Liver (tissue), 9 donors: ENCODE measurements around the gene KRT84. TPM values are rescaled to one million over a fixed set of nuclear protein-coding genes. Genes with fewer than 3 reads are reported as not detected.

Experiments used
- DNase-seq: peaks from one replicate; pipeline ENCODE4 v3.0.0-alpha.2; 2017; ENCODE audit warnings: low spot score
- H3K27ac ChIP-seq, 2 donors: one replicate each; pipeline ENCODE4 v1.7.0; 2013; ENCODE audit warnings: inconsistent platforms in 2 of 2, low read length in 2 of 2, control low read depth in 1 of 2, low read depth in 1 of 2, mild to moderate bottlenecking in 1 of 2
- H3K27me3 ChIP-seq, 4 donors: one replicate each; pipeline versions ENCODE4 v1.6.1 to v1.7.0; 2013; ENCODE audit warnings: low read length in 3 of 4, inconsistent platforms in 1 of 4, mild to moderate bottlenecking in 1 of 4, moderate library complexity in 1 of 4; ENCODE audit not compliant: control insufficient read depth in 4 of 4, insufficient read depth in 4 of 4
- H3K36me3 ChIP-seq, 4 donors: one replicate each; pipeline versions ENCODE4 v1.6.1 to v1.7.0; 2013; ENCODE audit warnings: low read length in 3 of 4, mild to moderate bottlenecking in 3 of 4, low read depth in 1 of 4, moderate library complexity in 1 of 4; ENCODE audit not compliant: control insufficient read depth in 4 of 4, insufficient read depth in 3 of 4
- H3K4me1 ChIP-seq, 4 donors: one replicate each; pipeline versions ENCODE4 v1.6.1 to v1.7.0; 2013; ENCODE audit warnings: low read length in 3 of 4, mild to moderate bottlenecking in 3 of 4, moderate library complexity in 1 of 4; ENCODE audit not compliant: control insufficient read depth in 4 of 4, insufficient read depth in 4 of 4
- H3K4me3 ChIP-seq, 3 donors: one replicate each; pipeline versions ENCODE4 v1.6.1 to v1.7.0; 2013; ENCODE audit warnings: low read length in 3 of 3, control low read depth in 1 of 3, low read depth in 1 of 3, mild to moderate bottlenecking in 1 of 3
- H3K9ac ChIP-seq, 2 donors: one replicate each; pipeline ENCODE4 v1.7.0; 2013; ENCODE audit warnings: low read length in 2 of 2, mild to moderate bottlenecking in 2 of 2, moderate library complexity in 2 of 2, control low read depth in 1 of 2, low read depth in 1 of 2
- H3K9me3 ChIP-seq, 4 donors: one replicate each; pipeline versions ENCODE4 v1.6.1 to v1.7.0; 2013; ENCODE audit warnings: low read length in 3 of 4; ENCODE audit not compliant: control insufficient read depth in 4 of 4
- EGR1 ChIP-seq, 2 donors: IDR thresholded peaks; 2 replicates each; pipeline ENCODE4 v1.6.1; 2016 to 2018; ENCODE audit warnings: antibody characterized with exemption in 2 of 2, low read depth in 2 of 2
- FOXA1 ChIP-seq: IDR thresholded peaks from 2 replicates; pipeline ENCODE4 v1.6.1; 2016; ENCODE audit warnings: antibody characterized with exemption
- FOXA2 ChIP-seq: IDR thresholded peaks from 2 replicates; pipeline ENCODE4 v1.6.1; 2016; ENCODE audit warnings: antibody characterized with exemption
- GABPA ChIP-seq, 2 donors: IDR thresholded peaks in 1 of 2; conservative IDR thresholded peaks in 1 of 2; 2 replicates each; pipeline ENCODE4 v1.6.1; 2016; ENCODE audit warnings: antibody characterized with exemption in 2 of 2, mild to moderate bottlenecking in 1 of 2, moderate library complexity in 1 of 2
- HNF4A ChIP-seq, 2 donors: conservative IDR thresholded peaks; 2 replicates each; pipeline ENCODE4 v1.6.1; 2016; ENCODE audit warnings: antibody characterized with exemption in 2 of 2, mild to moderate bottlenecking in 2 of 2
- HNF4G ChIP-seq: IDR thresholded peaks from 2 replicates; pipeline ENCODE4 v1.6.1; 2016; ENCODE audit warnings: antibody characterized with exemption
- JUND ChIP-seq, 2 donors: IDR thresholded peaks; 2 replicates each; pipeline ENCODE4 v1.6.1; 2016; ENCODE audit warnings: antibody characterized with exemption in 2 of 2
- NR2F2 ChIP-seq: IDR thresholded peaks from 2 replicates; pipeline ENCODE4 v1.6.1; 2016; ENCODE audit warnings: antibody characterized with exemption
- RAD21 ChIP-seq, 2 donors: IDR thresholded peaks; 2 replicates each; pipeline ENCODE4 v1.6.1; 2016; ENCODE audit warnings: antibody characterized with exemption in 2 of 2, mild to moderate bottlenecking in 2 of 2
- RXRA ChIP-seq, 2 donors: IDR thresholded peaks; 2 replicates each; pipeline ENCODE4 v1.6.1; 2017 to 2018; ENCODE audit warnings: antibody characterized with exemption in 2 of 2, mild to moderate bottlenecking in 1 of 2
- SP1 ChIP-seq: IDR thresholded peaks from 2 replicates; pipeline ENCODE4 v1.6.1; 2018; ENCODE audit warnings: antibody characterized with exemption, mild to moderate bottlenecking
- TAF1 ChIP-seq: conservative IDR thresholded peaks from 2 replicates; pipeline ENCODE4 v1.6.1; 2016; ENCODE audit warnings: antibody characterized with exemption, mild to moderate bottlenecking
- YY1 ChIP-seq: IDR thresholded peaks from 2 replicates; pipeline ENCODE4 v1.6.1; 2016; ENCODE audit warnings: antibody characterized with exemption, mild to moderate bottlenecking
- WGBS: extraction: QIAGEN DNeasy Blood & Tissue Kit; methylation state at CpG from one replicate; pipeline ENCODE4 v1.1.7; 2013; 5-methylcytosine and 5-hydroxymethylcytosine counted together
- polyA plus RNA-seq, 2 donors: library from polyadenylated mRNA; stranded (reverse) in 1 of 2; unstranded in 1 of 2; fragments of 200-250 nt in 1 of 2; fragments of >200 nt in 1 of 2; fragmentation: Nextera tagmentation in 1 of 2; extraction: Ambion mirVana in 1 of 2; gene quantifications; one replicate each; pipeline versions ENCODE4 v1.2.1 to v1.2.3, GENCODE V29; 2013 to 2015
- total RNA-seq, 2 donors: library from RNA; depleted of rRNA; stranded (reverse); fragments of >200 nt; gene quantifications; one replicate each; pipeline ENCODE4 v1.2.3, GENCODE V29; 2014
- TF ChIP-seq, protein P1 (sequence below): IDR thresholded peaks from 2 replicates; pipeline ENCODE4 v1.6.1; 2016; ENCODE audit warnings: antibody characterized with exemption
- TF ChIP-seq, protein P2 (sequence below): fragments of 150-350 bp; IDR thresholded peaks from 2 replicates; pipeline ENCODE4 v1.5.1; 2017; ENCODE audit warnings: improper control_type of control experiment, low read depth, low read length; ENCODE audit not compliant: missing input control
- TF ChIP-seq, protein P3 (sequence below): IDR thresholded peaks from 2 replicates; pipeline ENCODE4 v1.6.1; 2016; ENCODE audit warnings: antibody characterized with exemption, mild to moderate bottlenecking
- TF ChIP-seq, protein P4 (sequence below): IDR thresholded peaks from 2 replicates; pipeline ENCODE4 v1.6.1; 2016; ENCODE audit warnings: antibody characterized with exemption
- TF ChIP-seq, protein P5 (sequence below): IDR thresholded peaks from 2 replicates; pipeline ENCODE4 v1.6.1; 2016; ENCODE audit warnings: antibody characterized with exemption
- donor health status: healthy.
- donor health status: healthy.
- donor health status: healthy.
- donor health status: healthy.
- donor health status: healthy.

The KRT84 gene
- total and polyA plus RNA-seq, 4 donors = not detected

DNA sequence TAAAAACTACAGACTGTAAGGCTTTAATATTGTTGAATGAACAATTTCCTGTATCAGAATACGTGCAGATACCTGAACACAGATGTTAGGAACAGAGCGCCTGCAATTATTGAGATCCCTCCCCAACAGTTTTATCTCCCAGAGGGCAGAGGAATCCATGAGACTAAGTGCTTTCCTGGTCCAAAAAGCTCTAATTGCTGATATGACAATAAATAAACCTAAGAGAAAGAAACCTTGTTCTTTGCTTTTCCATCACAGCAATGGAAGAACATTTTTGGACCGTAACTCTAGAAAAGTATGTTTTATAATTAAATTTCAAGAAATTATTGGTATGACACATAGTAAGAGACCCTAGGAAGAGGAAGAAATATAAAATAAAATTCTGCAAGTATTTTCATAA is 51.3 kb downstream of the KRT84 start:
- H3K36me3 ChIP-seq = no peaks in the 10 kb centered on the region
- DNase-seq = no peak
- H3K27me3 ChIP-seq = no peaks in the 10 kb centered on the region
- WGBS = 95% methylated on average over 3 of the region's 3 CpGs
- peaks cover 0 to 30% (median 23%) of the 10 kb centered on the region in 4 donors for H3K4me1 ChIP-seq
- TF ChIP-seq, protein P1, sequence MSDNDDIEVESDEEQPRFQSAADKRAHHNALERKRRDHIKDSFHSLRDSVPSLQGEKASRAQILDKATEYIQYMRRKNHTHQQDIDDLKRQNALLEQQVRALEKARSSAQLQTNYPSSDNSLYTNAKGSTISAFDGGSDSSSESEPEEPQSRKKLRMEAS = no peak
- TF ChIP-seq GABPA (IDR thresholded peaks at IDR 0.05 in 1 of 2, conservative IDR thresholded peaks at IDR 0.05 in 1 of 2) (no peak), FOXA1 (no peak), FOXA2 (no peak), HNF4A (conservative IDR thresholded peaks at IDR 0.05) (no peak), RXRA (IDR thresholded peaks at IDR 0.05) (no peak), SP1 (no peak), JUND (IDR thresholded peaks at IDR 0.05) (no peak), HNF4G (no peak), YY1 (no peak), TAF1 (no peak), NR2F2 (no peak), EGR1 (IDR thresholded peaks at IDR 0.05; ENCODE audit: low read depth in 2 of 2) (no peak), RAD21 (IDR thresholded peaks at IDR 0.05) (no peak)
- TF ChIP-seq, protein P2, sequence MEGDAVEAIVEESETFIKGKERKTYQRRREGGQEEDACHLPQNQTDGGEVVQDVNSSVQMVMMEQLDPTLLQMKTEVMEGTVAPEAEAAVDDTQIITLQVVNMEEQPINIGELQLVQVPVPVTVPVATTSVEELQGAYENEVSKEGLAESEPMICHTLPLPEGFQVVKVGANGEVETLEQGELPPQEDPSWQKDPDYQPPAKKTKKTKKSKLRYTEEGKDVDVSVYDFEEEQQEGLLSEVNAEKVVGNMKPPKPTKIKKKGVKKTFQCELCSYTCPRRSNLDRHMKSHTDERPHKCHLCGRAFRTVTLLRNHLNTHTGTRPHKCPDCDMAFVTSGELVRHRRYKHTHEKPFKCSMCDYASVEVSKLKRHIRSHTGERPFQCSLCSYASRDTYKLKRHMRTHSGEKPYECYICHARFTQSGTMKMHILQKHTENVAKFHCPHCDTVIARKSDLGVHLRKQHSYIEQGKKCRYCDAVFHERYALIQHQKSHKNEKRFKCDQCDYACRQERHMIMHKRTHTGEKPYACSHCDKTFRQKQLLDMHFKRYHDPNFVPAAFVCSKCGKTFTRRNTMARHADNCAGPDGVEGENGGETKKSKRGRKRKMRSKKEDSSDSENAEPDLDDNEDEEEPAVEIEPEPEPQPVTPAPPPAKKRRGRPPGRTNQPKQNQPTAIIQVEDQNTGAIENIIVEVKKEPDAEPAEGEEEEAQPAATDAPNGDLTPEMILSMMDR = no peak
- TF ChIP-seq, protein P3, sequence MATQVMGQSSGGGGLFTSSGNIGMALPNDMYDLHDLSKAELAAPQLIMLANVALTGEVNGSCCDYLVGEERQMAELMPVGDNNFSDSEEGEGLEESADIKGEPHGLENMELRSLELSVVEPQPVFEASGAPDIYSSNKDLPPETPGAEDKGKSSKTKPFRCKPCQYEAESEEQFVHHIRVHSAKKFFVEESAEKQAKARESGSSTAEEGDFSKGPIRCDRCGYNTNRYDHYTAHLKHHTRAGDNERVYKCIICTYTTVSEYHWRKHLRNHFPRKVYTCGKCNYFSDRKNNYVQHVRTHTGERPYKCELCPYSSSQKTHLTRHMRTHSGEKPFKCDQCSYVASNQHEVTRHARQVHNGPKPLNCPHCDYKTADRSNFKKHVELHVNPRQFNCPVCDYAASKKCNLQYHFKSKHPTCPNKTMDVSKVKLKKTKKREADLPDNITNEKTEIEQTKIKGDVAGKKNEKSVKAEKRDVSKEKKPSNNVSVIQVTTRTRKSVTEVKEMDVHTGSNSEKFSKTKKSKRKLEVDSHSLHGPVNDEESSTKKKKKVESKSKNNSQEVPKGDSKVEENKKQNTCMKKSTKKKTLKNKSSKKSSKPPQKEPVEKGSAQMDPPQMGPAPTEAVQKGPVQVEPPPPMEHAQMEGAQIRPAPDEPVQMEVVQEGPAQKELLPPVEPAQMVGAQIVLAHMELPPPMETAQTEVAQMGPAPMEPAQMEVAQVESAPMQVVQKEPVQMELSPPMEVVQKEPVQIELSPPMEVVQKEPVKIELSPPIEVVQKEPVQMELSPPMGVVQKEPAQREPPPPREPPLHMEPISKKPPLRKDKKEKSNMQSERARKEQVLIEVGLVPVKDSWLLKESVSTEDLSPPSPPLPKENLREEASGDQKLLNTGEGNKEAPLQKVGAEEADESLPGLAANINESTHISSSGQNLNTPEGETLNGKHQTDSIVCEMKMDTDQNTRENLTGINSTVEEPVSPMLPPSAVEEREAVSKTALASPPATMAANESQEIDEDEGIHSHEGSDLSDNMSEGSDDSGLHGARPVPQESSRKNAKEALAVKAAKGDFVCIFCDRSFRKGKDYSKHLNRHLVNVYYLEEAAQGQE = no peak
- TF ChIP-seq, protein P4, sequence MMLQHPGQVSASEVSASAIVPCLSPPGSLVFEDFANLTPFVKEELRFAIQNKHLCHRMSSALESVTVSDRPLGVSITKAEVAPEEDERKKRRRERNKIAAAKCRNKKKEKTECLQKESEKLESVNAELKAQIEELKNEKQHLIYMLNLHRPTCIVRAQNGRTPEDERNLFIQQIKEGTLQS = no peak
- TF ChIP-seq, protein P5, sequence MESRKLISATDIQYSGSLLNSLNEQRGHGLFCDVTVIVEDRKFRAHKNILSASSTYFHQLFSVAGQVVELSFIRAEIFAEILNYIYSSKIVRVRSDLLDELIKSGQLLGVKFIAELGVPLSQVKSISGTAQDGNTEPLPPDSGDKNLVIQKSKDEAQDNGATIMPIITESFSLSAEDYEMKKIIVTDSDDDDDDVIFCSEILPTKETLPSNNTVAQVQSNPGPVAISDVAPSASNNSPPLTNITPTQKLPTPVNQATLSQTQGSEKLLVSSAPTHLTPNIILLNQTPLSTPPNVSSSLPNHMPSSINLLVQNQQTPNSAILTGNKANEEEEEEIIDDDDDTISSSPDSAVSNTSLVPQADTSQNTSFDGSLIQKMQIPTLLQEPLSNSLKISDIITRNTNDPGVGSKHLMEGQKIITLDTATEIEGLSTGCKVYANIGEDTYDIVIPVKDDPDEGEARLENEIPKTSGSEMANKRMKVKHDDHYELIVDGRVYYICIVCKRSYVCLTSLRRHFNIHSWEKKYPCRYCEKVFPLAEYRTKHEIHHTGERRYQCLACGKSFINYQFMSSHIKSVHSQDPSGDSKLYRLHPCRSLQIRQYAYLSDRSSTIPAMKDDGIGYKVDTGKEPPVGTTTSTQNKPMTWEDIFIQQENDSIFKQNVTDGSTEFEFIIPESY = no peak
- no peaks in the 10 kb centered on the region for H3K9me3 ChIP-seq
- H3K9ac ChIP-seq = no peak overlapping the region
- no peak overlapping the region for H3K4me3 ChIP-seq
- H3K27ac ChIP-seq = no peak overlapping the region
